Measurements from ENCODE around the gene GNA15.

DNA sequence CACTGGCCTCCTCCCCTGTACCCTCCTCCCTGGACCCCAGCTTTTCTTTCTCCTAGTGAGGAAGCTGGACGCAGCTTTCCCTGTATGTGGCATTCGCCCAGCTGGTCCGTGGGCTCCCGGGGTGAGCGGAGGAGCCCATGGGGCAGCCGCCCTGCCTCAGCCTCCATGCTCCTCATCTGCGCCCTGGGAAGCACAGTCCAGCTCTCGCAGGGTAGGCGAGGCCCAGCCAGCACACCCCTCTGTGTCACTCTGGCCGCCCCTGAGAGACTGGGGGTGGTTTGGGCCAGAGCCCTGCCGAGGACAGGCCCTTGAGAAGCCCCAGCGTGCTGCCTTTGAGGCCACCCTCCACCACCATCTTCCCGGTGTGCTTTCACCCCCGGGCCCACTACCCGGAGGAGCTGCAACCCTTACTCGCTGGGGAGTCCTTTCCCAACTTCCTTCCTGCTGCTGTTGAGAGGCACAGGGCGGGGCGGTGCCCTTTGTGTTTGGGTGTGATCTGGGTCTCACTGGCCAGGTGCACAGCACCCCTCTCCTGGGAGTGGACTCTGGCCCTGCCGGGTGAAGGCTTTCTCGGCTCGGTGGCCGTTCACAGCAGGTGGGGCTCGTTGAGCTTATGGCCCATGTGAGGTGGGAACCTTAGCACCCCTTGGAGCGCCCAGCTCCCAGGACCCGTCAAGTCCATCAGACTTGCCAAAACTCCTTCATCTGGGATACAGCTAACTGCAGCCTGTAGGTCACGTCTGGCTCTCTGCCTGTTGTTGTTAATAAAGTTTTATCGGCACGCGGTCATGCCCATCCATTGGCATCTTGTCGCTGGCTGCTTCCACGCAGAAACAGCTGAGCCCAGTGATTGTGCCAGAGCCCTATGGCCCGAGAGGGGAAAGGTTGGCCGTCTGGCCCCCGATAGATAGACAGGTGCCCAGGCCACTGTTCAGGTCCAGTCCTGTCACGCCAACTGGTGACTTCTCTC, 53.1 kb downstream of the GNA15 start:
- TF ChIP-seq, protein P1, sequence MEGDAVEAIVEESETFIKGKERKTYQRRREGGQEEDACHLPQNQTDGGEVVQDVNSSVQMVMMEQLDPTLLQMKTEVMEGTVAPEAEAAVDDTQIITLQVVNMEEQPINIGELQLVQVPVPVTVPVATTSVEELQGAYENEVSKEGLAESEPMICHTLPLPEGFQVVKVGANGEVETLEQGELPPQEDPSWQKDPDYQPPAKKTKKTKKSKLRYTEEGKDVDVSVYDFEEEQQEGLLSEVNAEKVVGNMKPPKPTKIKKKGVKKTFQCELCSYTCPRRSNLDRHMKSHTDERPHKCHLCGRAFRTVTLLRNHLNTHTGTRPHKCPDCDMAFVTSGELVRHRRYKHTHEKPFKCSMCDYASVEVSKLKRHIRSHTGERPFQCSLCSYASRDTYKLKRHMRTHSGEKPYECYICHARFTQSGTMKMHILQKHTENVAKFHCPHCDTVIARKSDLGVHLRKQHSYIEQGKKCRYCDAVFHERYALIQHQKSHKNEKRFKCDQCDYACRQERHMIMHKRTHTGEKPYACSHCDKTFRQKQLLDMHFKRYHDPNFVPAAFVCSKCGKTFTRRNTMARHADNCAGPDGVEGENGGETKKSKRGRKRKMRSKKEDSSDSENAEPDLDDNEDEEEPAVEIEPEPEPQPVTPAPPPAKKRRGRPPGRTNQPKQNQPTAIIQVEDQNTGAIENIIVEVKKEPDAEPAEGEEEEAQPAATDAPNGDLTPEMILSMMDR (conservative IDR thresholded peaks at IDR 0.05 in 1 of 2, IDR thresholded peaks at IDR 0.05 in 1 of 2; ENCODE audit: low read depth in 1 of 2, low read length in 2 of 2) = no peak
- TF ChIP-seq EZH2 (IDR thresholded peaks at IDR 0.05; ENCODE audit: low read length, missing control alignments) = no peak
